ENCODE results near the gene RCAN3.
"Not testable (repeated sequence)": the region's sequence is repeated elsewhere in the genome, so short reads cannot be mapped to it uniquely, and the experiment has no call there.

RCAN3 gene

GRCh38 chr1:24514946-24515345, 12.3 kb downstream of the RCAN3 start:
- H3K4me1 ChIP-seq (ENCODE audit: insufficient read depth, insufficient read length) = peaks cover 4% of the 10 kb centered on the region
- no peaks in the 10 kb centered on the region for H3K9me3 ChIP-seq (ENCODE audit: insufficient read depth, low read length)
- no peak overlapping the region for H3K4me3 ChIP-seq (ENCODE audit: insufficient read length, low read depth)
- TF ChIP-seq ZNF274 (IDR thresholded peaks at IDR 0.05; ENCODE audit: low read depth, low read length) (no peak), SUZ12 (IDR thresholded peaks at IDR 0.05; ENCODE audit: extremely low read depth, insufficient read depth, insufficient read length) (no peak), YY1 (IDR thresholded peaks at IDR 0.05; ENCODE audit: insufficient read depth, insufficient read length) (no peak)
- peaks cover 3% of the 10 kb centered on the region for H3K36me3 ChIP-seq (ENCODE audit: insufficient read depth, insufficient read length, low read length)
- no peaks in the 10 kb centered on the region for H3K27me3 ChIP-seq (ENCODE audit: insufficient read depth, insufficient read length)
- DNase-seq (ENCODE audit: low read depth, low spot score) = no peak
- H3K9ac ChIP-seq (ENCODE audit: insufficient read length, low read depth) = no peak overlapping the region

- not testable (repeated sequence) for H3K4me1 ChIP-seq (ENCODE audit: insufficient read depth, insufficient read length); DNase-seq (ENCODE audit: low read depth, low spot score); H3K27me3 ChIP-seq (ENCODE audit: insufficient read depth, insufficient read length); H3K9me3 ChIP-seq (ENCODE audit: insufficient read depth, low read length); H3K36me3 ChIP-seq (ENCODE audit: insufficient read depth, insufficient read length, low read length); H3K9ac ChIP-seq (ENCODE audit: insufficient read length, low read depth); H3K4me3 ChIP-seq (ENCODE audit: insufficient read length, low read depth)
Observed at GRCh38 chr1:24515671-24516209, 13.1 kb downstream of the RCAN3 start.

- no peaks in the 10 kb centered on the region for H3K27me3 ChIP-seq (ENCODE audit: insufficient read depth, insufficient read length)
- TF ChIP-seq ZNF274 (IDR thresholded peaks at IDR 0.05; ENCODE audit: low read depth, low read length) (no peak), YY1 (IDR thresholded peaks at IDR 0.05; ENCODE audit: insufficient read depth, insufficient read length) (no peak), SUZ12 (IDR thresholded peaks at IDR 0.05; ENCODE audit: extremely low read depth, insufficient read depth, insufficient read length) (no peak)
Observed at GRCh38 chr1:24516506-24516905, 13.9 kb downstream of the RCAN3 start.

GRCh38 chr1:24517898-24518297, 15.3 kb downstream of the RCAN3 start:
- H3K27me3 ChIP-seq (ENCODE audit: insufficient read depth, insufficient read length) = no peaks in the 10 kb centered on the region
- no peak overlapping the region for H3K4me3 ChIP-seq (ENCODE audit: insufficient read length, low read depth)
- no peak for DNase-seq (ENCODE audit: low read depth, low spot score)
- no peaks in the 10 kb centered on the region for H3K9me3 ChIP-seq (ENCODE audit: insufficient read depth, low read length)
- peaks cover 4% of the 10 kb centered on the region for H3K4me1 ChIP-seq (ENCODE audit: insufficient read depth, insufficient read length)
- peaks cover 2% of the 10 kb centered on the region for H3K36me3 ChIP-seq (ENCODE audit: insufficient read depth, insufficient read length, low read length)
- H3K9ac ChIP-seq (ENCODE audit: insufficient read length, low read depth) = no peak overlapping the region
- TF ChIP-seq ZNF274 (IDR thresholded peaks at IDR 0.05; ENCODE audit: low read depth, low read length) (no peak), YY1 (IDR thresholded peaks at IDR 0.05; ENCODE audit: insufficient read depth, insufficient read length) (no peak), SUZ12 (IDR thresholded peaks at IDR 0.05; ENCODE audit: extremely low read depth, insufficient read depth, insufficient read length) (no peak)

More at GRCh38 chr1:24516506-24516905, 13.9 kb downstream of the RCAN3 start:
- peaks cover 4% of the 10 kb centered on the region for H3K4me1 ChIP-seq (ENCODE audit: insufficient read depth, insufficient read length)
- DNase-seq (ENCODE audit: low read depth, low spot score) = no peak
- H3K9me3 ChIP-seq (ENCODE audit: insufficient read depth, low read length) = no peaks in the 10 kb centered on the region
- no peak overlapping the region for H3K4me3 ChIP-seq (ENCODE audit: insufficient read length, low read depth)
- no peak overlapping the region for H3K9ac ChIP-seq (ENCODE audit: insufficient read length, low read depth)
- peaks cover 3% of the 10 kb centered on the region for H3K36me3 ChIP-seq (ENCODE audit: insufficient read depth, insufficient read length, low read length)

- H3K4me1 ChIP-seq (ENCODE audit: insufficient read depth, insufficient read length); H3K9me3 ChIP-seq (ENCODE audit: insufficient read depth, low read length); DNase-seq (ENCODE audit: low read depth, low spot score); H3K9ac ChIP-seq (ENCODE audit: insufficient read length, low read depth); H3K36me3 ChIP-seq (ENCODE audit: insufficient read depth, insufficient read length, low read length); H3K27me3 ChIP-seq (ENCODE audit: insufficient read depth, insufficient read length); H3K4me3 ChIP-seq (ENCODE audit: insufficient read length, low read depth): not testable (repeated sequence)
Observed at GRCh38 chr1:24520282-24520681, 17.6 kb downstream of the RCAN3 start.

GRCh38 chr1:24525606-24526005, 23.0 kb downstream of the RCAN3 start:
- Histone ChIP-seq H3K9me3 (ENCODE audit: insufficient read depth, low read length) (no peaks in the 10 kb centered on the region), H3K4me3 (ENCODE audit: insufficient read length, low read depth) (no peak overlapping the region), H3K27me3 (ENCODE audit: insufficient read depth, insufficient read length) (no peaks in the 10 kb centered on the region), H3K9ac (ENCODE audit: insufficient read length, low read depth) (no peak overlapping the region), H3K4me1 (ENCODE audit: insufficient read depth, insufficient read length) (no peaks in the 10 kb centered on the region), H3K36me3 (ENCODE audit: insufficient read depth, insufficient read length, low read length) (peaks cover 2% of the 10 kb centered on the region)
- DNase-seq (ENCODE audit: low read depth, low spot score) = no peak
- no peak for TF ChIP-seq ZNF274 (IDR thresholded peaks at IDR 0.05; ENCODE audit: low read depth, low read length)
- TF ChIP-seq YY1 (IDR thresholded peaks at IDR 0.05; ENCODE audit: insufficient read depth, insufficient read length) = no peak

- no peak overlapping the region for H3K9ac ChIP-seq (ENCODE audit: insufficient read length, low read depth)
- no peak for TF ChIP-seq ZNF274 (IDR thresholded peaks at IDR 0.05; ENCODE audit: low read depth, low read length)
- no peak for TF ChIP-seq YY1 (IDR thresholded peaks at IDR 0.05; ENCODE audit: insufficient read depth, insufficient read length)
- TF ChIP-seq SUZ12 (IDR thresholded peaks at IDR 0.05; ENCODE audit: extremely low read depth, insufficient read depth, insufficient read length) = no peak
- no peaks in the 10 kb centered on the region for H3K27me3 ChIP-seq (ENCODE audit: insufficient read depth, insufficient read length)
- H3K9me3 ChIP-seq (ENCODE audit: insufficient read depth, low read length) = no peaks in the 10 kb centered on the region
- no peak overlapping the region for H3K4me3 ChIP-seq (ENCODE audit: insufficient read length, low read depth)
- DNase-seq (ENCODE audit: low read depth, low spot score) = no peak
- H3K36me3 ChIP-seq (ENCODE audit: insufficient read depth, insufficient read length, low read length) = peaks cover 2% of the 10 kb centered on the region
- H3K4me1 ChIP-seq (ENCODE audit: insufficient read depth, insufficient read length) = no peaks in the 10 kb centered on the region
Observed at GRCh38 chr1:24526045-24526444, 23.4 kb downstream of the RCAN3 start.

GRCh38 chr1:24526940-24527542, 24.4 kb downstream of the RCAN3 start:
- no peak overlapping the region for H3K9ac ChIP-seq (ENCODE audit: insufficient read length, low read depth)
- no peak for DNase-seq (ENCODE audit: low read depth, low spot score)
- H3K9me3 ChIP-seq (ENCODE audit: insufficient read depth, low read length) = no peaks in the 10 kb centered on the region
- no peak overlapping the region for H3K4me3 ChIP-seq (ENCODE audit: insufficient read length, low read depth)
- no peaks in the 10 kb centered on the region for H3K4me1 ChIP-seq (ENCODE audit: insufficient read depth, insufficient read length)
- TF ChIP-seq ZNF274 (IDR thresholded peaks at IDR 0.05; ENCODE audit: low read depth, low read length) (no peak), YY1 (IDR thresholded peaks at IDR 0.05; ENCODE audit: insufficient read depth, insufficient read length) (no peak)
- H3K36me3 ChIP-seq (ENCODE audit: insufficient read depth, insufficient read length, low read length) = peaks cover 9% of the 10 kb centered on the region
- no peaks in the 10 kb centered on the region for H3K27me3 ChIP-seq (ENCODE audit: insufficient read depth, insufficient read length)

All from NT2/D1 (cell line).